ENCODE data around the gene INSR. TPM values are rescaled to one million over a fixed set of nuclear protein-coding genes. Genes with fewer than 3 reads are reported as not detected.

INSR gene
- total and polyA plus RNA-seq, 2 experiments from 2014 or later = 19.2 to 52.1 TPM

DNA sequence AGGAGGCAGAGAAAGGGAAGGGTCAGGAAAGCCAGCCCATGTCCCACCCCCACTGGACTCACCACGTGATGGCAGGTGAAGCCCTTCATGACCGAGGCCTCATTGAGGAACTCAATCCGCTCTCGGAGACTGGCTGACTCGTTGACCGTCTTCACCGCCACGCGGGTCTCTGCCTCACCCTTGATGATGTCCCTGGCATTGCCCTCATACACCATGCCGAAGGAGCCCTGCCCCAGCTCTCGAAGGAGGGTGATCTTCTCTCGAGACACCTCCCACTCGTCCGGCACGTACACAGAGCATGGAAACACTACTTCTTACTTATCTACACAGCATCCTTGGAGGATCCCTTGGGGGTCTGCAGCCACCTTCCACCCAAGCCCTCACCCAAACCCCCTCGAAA is 169.0 kb downstream of the INSR start (continued):
- TF ChIP-seq, protein P1, sequence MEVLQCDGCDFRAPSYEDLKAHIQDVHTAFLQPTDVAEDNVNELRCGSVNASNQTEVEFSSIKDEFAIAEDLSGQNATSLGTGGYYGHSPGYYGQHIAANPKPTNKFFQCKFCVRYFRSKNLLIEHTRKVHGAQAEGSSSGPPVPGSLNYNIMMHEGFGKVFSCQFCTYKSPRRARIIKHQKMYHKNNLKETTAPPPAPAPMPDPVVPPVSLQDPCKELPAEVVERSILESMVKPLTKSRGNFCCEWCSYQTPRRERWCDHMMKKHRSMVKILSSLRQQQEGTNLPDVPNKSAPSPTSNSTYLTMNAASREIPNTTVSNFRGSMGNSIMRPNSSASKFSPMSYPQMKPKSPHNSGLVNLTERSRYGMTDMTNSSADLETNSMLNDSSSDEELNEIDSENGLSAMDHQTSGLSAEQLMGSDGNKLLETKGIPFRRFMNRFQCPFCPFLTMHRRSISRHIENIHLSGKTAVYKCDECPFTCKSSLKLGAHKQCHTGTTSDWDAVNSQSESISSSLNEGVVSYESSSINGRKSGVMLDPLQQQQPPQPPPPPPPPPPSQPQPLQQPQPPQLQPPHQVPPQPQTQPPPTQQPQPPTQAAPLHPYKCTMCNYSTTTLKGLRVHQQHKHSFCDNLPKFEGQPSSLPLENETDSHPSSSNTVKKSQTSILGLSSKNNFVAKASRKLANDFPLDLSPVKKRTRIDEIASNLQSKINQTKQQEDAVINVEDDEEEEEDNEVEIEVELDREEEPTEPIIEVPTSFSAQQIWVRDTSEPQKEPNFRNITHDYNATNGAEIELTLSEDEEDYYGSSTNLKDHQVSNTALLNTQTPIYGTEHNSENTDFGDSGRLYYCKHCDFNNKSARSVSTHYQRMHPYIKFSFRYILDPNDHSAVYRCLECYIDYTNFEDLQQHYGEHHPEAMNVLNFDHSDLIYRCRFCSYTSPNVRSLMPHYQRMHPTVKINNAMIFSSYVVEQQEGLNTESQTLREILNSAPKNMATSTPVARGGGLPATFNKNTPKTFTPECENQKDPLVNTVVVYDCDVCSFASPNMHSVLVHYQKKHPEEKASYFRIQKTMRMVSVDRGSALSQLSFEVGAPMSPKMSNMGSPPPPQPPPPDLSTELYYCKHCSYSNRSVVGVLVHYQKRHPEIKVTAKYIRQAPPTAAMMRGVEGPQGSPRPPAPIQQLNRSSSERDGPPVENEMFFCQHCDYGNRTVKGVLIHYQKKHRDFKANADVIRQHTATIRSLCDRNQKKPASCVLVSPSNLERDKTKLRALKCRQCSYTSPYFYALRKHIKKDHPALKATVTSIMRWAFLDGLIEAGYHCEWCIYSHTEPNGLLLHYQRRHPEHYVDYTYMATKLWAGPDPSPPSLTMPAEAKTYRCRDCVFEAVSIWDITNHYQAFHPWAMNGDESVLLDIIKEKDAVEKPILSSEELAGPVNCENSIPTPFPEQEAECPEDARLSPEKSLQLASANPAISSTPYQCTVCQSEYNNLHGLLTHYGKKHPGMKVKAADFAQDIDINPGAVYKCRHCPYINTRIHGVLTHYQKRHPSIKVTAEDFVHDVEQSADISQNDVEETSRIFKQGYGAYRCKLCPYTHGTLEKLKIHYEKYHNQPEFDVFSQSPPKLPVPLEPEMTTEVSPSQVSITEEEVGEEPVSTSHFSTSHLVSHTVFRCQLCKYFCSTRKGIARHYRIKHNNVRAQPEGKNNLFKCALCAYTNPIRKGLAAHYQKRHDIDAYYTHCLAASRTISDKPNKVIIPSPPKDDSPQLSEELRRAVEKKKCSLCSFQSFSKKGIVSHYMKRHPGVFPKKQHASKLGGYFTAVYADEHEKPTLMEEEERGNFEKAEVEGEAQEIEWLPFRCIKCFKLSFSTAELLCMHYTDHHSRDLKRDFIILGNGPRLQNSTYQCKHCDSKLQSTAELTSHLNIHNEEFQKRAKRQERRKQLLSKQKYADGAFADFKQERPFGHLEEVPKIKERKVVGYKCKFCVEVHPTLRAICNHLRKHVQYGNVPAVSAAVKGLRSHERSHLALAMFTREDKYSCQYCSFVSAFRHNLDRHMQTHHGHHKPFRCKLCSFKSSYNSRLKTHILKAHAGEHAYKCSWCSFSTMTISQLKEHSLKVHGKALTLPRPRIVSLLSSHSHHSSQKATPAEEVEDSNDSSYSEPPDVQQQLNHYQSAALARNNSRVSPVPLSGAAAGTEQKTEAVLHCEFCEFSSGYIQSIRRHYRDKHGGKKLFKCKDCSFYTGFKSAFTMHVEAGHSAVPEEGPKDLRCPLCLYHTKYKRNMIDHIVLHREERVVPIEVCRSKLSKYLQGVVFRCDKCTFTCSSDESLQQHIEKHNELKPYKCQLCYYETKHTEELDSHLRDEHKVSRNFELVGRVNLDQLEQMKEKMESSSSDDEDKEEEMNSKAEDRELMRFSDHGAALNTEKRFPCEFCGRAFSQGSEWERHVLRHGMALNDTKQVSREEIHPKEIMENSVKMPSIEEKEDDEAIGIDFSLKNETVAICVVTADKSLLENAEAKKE (CRISPR knock-in tag; IDR thresholded peaks at IDR 0.05) = no peak

DNA sequence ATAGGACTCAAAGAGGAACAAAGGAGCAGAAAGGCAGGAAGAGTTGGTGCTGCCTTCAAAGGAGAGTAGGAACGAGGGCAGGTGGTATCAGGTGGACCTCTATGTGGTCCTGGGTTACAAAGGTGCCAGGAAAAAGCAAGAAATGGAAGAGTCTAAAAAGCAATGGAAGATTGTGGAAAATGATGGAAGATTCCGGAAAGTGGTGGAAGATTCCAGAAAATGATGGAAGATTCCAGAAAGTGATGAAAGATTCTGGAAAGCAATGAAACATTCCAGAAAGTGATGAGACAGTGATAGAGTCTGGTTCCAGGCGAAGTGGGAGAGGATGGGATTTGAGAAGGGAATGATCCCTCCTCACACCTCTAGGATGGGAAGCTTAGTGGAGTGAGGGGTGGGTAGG is 169.4 kb downstream of the INSR start:
- Histone ChIP-seq H3K27ac (ENCODE audit: low read depth) (no peak overlapping the region), H3K27me3 (ENCODE audit: insufficient read depth) (no peaks in the 10 kb centered on the region), H3F3A (replicated peaks; ENCODE audit: low read depth) (no peaks in the 10 kb centered on the region), H3K79me2 (replicated peaks; ENCODE audit: insufficient read depth) (no peaks in the 10 kb centered on the region), H3K4me1 (ENCODE audit: insufficient read depth) (no peaks in the 10 kb centered on the region), H3K4me2 (no peak overlapping the region), H2AFZ (no peak overlapping the region), H3K4me3 (no peak overlapping the region), H3K9me2 (ENCODE audit: insufficient read depth) (no peaks in the 10 kb centered on the region), H4K20me1 (replicated peaks; ENCODE audit: insufficient read depth) (no peaks in the 10 kb centered on the region), H3K36me3 (ENCODE audit: insufficient read depth) (peaks cover 19% of the 10 kb centered on the region)
- Mint-ChIP-seq H3K27me3 (ENCODE audit: insufficient read depth, low read depth, poor library complexity) (peaks cover 4% of the 10 kb centered on the region), H3K4me3 (no peak overlapping the region), H3K4me1 (no peaks in the 10 kb centered on the region), H3K9me3 (peaks cover 24% of the 10 kb centered on the region), H3K27ac (no peak overlapping the region), H3K36me3 (ENCODE audit: low read depth) (peaks cover 75% of the 10 kb centered on the region)
- ATAC-seq = no peak
- DNase-seq (ENCODE audit: low spot score) = no peak
- no peak for TF ChIP-seq EZH2 (IDR thresholded peaks at IDR 0.05; ENCODE audit: low read depth, unreplicated experiment)
- TF ChIP-seq CREB1 (CRISPR knock-in tag; IDR thresholded peaks at IDR 0.05; ENCODE audit: low read depth) = no peak
- no peak for TF ChIP-seq ZNF331 (CRISPR knock-in tag; IDR thresholded peaks at IDR 0.05; ENCODE audit: low read depth)
- TF ChIP-seq, protein P1 (CRISPR knock-in tag; IDR thresholded peaks at IDR 0.05) = no peak
- TF ChIP-seq NANOG (IDR thresholded peaks at IDR 0.05; ENCODE audit: borderline replicate concordance) = no peak
- no peak for TF ChIP-seq POLR2AphosphoS5 (IDR thresholded peaks at IDR 0.05; ENCODE audit: low read depth)
- TF ChIP-seq, protein P2, sequence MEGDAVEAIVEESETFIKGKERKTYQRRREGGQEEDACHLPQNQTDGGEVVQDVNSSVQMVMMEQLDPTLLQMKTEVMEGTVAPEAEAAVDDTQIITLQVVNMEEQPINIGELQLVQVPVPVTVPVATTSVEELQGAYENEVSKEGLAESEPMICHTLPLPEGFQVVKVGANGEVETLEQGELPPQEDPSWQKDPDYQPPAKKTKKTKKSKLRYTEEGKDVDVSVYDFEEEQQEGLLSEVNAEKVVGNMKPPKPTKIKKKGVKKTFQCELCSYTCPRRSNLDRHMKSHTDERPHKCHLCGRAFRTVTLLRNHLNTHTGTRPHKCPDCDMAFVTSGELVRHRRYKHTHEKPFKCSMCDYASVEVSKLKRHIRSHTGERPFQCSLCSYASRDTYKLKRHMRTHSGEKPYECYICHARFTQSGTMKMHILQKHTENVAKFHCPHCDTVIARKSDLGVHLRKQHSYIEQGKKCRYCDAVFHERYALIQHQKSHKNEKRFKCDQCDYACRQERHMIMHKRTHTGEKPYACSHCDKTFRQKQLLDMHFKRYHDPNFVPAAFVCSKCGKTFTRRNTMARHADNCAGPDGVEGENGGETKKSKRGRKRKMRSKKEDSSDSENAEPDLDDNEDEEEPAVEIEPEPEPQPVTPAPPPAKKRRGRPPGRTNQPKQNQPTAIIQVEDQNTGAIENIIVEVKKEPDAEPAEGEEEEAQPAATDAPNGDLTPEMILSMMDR (conservative IDR thresholded peaks at IDR 0.05; ENCODE audit: low read depth in 2 of 2) = no peak
- no peak for TF ChIP-seq JUNB (IDR thresholded peaks at IDR 0.05; ENCODE audit: unreplicated experiment)
